WTC11 (cell line): ENCODE results near the gene FER. TPM values are rescaled to one million over a fixed set of nuclear protein-coding genes. Genes with fewer than 3 reads are reported as not detected.

ENCODE experiments used
- ATAC-seq: fragments of 200-7000 bp; cut with Tn5 transposase; 2 replicates; pipeline ENCODE4 v1.10.0; 2021; ENCODE audit warnings: mild to moderate bottlenecking, moderate library complexity
- CTCF ChIA-PET: fragments of 300-600 bp; sonication (Branson Sonifier 250); formaldehyde crosslinking; loops from one replicate; lab custom pipeline; 2021; ENCODE audit warnings: antibody characterized with exemption; lab: Charles Lee
- POLR2A ChIA-PET: fragments of 350-600 bp; sonication (Branson Sonifier 250); formaldehyde crosslinking; loops from one replicate; lab custom pipeline; 2021; ENCODE audit warnings: antibody characterized with exemption; lab: Charles Lee
- DNase-seq: peaks from one replicate; pipeline ENCODE4 v3.0.0; 2021; ENCODE audit warnings: low spot score
- H3K27ac Mint-ChIP-seq: 2 replicates; pipeline ENCODE4 v1.8.0; 2021; ENCODE audit warnings: mixed read lengths
- H3K27me3 Mint-ChIP-seq: 2 replicates; pipeline ENCODE4 v1.8.0; 2021; ENCODE audit warnings: low read depth, mild to moderate bottlenecking, moderate library complexity, mixed read lengths
- H3K36me3 Mint-ChIP-seq: 2 replicates; pipeline ENCODE4 v1.8.0; 2021; ENCODE audit warnings: mixed read lengths
- H3K4me1 Mint-ChIP-seq: 2 replicates; pipeline ENCODE4 v1.8.0; 2022; ENCODE audit warnings: mixed read lengths
- H3K4me3 Mint-ChIP-seq: 2 replicates; pipeline ENCODE4 v1.8.0; 2021; ENCODE audit warnings: mild to moderate bottlenecking, moderate library complexity, mixed read lengths
- H3K9me3 Mint-ChIP-seq: 2 replicates; pipeline ENCODE4 v1.8.0; 2021; ENCODE audit warnings: mixed read lengths
- ATF2 ChIP-seq: sonication (generic); formaldehyde crosslinking; IDR thresholded peaks from 2 replicates; pipeline ENCODE4 v1.8.1; 2022; ENCODE audit warnings: low read depth, missing genetic modification reagents, borderline replicate concordance
- ATF3 ChIP-seq: sonication (generic); formaldehyde crosslinking; conservative IDR thresholded peaks from 2 replicates; pipeline ENCODE4 v1.8.1; 2022; ENCODE audit warnings: mild to moderate bottlenecking, missing genetic modification reagents
- CBFB ChIP-seq: sonication (generic); formaldehyde crosslinking; IDR thresholded peaks from 2 replicates; pipeline ENCODE4 v1.8.1; 2022; ENCODE audit warnings: mild to moderate bottlenecking, low read depth, missing genetic modification reagents
- CREM ChIP-seq: sonication (generic); formaldehyde crosslinking; IDR thresholded peaks from 2 replicates; pipeline ENCODE4 v1.8.1; 2022; ENCODE audit warnings: mild to moderate bottlenecking, missing genetic modification reagents, moderate library complexity
- E2F5 ChIP-seq: sonication (generic); formaldehyde crosslinking; IDR thresholded peaks from 2 replicates; pipeline ENCODE4 v1.8.1; 2022; ENCODE audit warnings: mild to moderate bottlenecking, moderate library complexity, missing genetic modification reagents
- ELF4 ChIP-seq: sonication (generic); formaldehyde crosslinking; IDR thresholded peaks from 2 replicates; pipeline ENCODE4 v1.8.1; 2022; ENCODE audit warnings: low read depth, mild to moderate bottlenecking, moderate library complexity, missing genetic modification reagents
- EMX1 ChIP-seq: fragments of 250-450 bp; sonication (Bioruptor Pico); IDR thresholded peaks from 2 replicates; pipeline ENCODE4 v1.8.0; 2021; ENCODE audit warnings: mild to moderate bottlenecking
- ETV6 ChIP-seq: sonication (generic); formaldehyde crosslinking; IDR thresholded peaks from 2 replicates; pipeline ENCODE4 v1.8.1; 2022; ENCODE audit warnings: mild to moderate bottlenecking, missing genetic modification reagents
- FOXK1 ChIP-seq: sonication (generic); formaldehyde crosslinking; IDR thresholded peaks from 2 replicates; pipeline ENCODE4 v1.8.0; 2022; ENCODE audit warnings: mild to moderate bottlenecking, moderate library complexity, missing genetic modification reagents
- GRHL2 ChIP-seq: fragments of 250-450 bp; sonication (Bioruptor Pico); IDR thresholded peaks from 2 replicates; pipeline ENCODE4 v1.8.0; 2022; ENCODE audit warnings: mild to moderate bottlenecking, moderate library complexity; ENCODE audit not compliant: insufficient replicate concordance, severe bottlenecking
- JUN ChIP-seq: sonication (generic); formaldehyde crosslinking; IDR thresholded peaks from 2 replicates; pipeline ENCODE4 v1.8.0; 2023; ENCODE audit warnings: mild to moderate bottlenecking, missing genetic modification reagents
- MAX ChIP-seq: sonication (generic); formaldehyde crosslinking; IDR thresholded peaks from 2 replicates; pipeline ENCODE4 v1.8.0; 2022; ENCODE audit warnings: mild to moderate bottlenecking, missing genetic modification reagents
- NFYB ChIP-seq: sonication (generic); formaldehyde crosslinking; conservative IDR thresholded peaks from 2 replicates; pipeline ENCODE4 v1.8.0; 2022; ENCODE audit warnings: low read depth, missing genetic modification reagents
- NR2C2 ChIP-seq: sonication (generic); formaldehyde crosslinking; IDR thresholded peaks from 2 replicates; pipeline ENCODE4 v1.8.0; 2022; ENCODE audit warnings: mild to moderate bottlenecking, missing genetic modification reagents
- NR3C1 ChIP-seq: sonication (generic); formaldehyde crosslinking; conservative IDR thresholded peaks from 2 replicates; pipeline ENCODE4 v1.8.1; 2023; ENCODE audit warnings: low read depth, mild to moderate bottlenecking, missing genetic modification reagents
- OVOL2 ChIP-seq: fragments of 250-450 bp; sonication (Bioruptor Pico); IDR thresholded peaks from 2 replicates; pipeline ENCODE4 v1.9.0; 2021; ENCODE audit warnings: mild to moderate bottlenecking, borderline replicate concordance
- RELA ChIP-seq: sonication (generic); formaldehyde crosslinking; IDR thresholded peaks from 2 replicates; pipeline ENCODE4 v1.8.1; 2022; ENCODE audit warnings: missing genetic modification reagents, mild to moderate bottlenecking, borderline replicate concordance
- SMAD3 ChIP-seq: sonication (generic); formaldehyde crosslinking; IDR thresholded peaks from 2 replicates; pipeline ENCODE4 v1.8.0; 2022; ENCODE audit warnings: missing genetic modification reagents, mild to moderate bottlenecking, borderline replicate concordance
- SP1 ChIP-seq: sonication (generic); formaldehyde crosslinking; conservative IDR thresholded peaks from 2 replicates; pipeline ENCODE4 v1.8.1; 2022; ENCODE audit warnings: missing genetic modification reagents
- TEAD4 ChIP-seq: sonication (generic); formaldehyde crosslinking; IDR thresholded peaks from 2 replicates; pipeline ENCODE4 v1.8.0; 2022; ENCODE audit warnings: mild to moderate bottlenecking, missing genetic modification reagents
- USF1 ChIP-seq: sonication (generic); formaldehyde crosslinking; IDR thresholded peaks from 2 replicates; pipeline ENCODE4 v1.8.0; 2022; ENCODE audit warnings: mild to moderate bottlenecking, missing genetic modification reagents
- ZNF219 ChIP-seq: sonication (generic); formaldehyde crosslinking; IDR thresholded peaks from 2 replicates; pipeline ENCODE4 v1.8.0; 2023; ENCODE audit warnings: missing genetic modification reagents, mild to moderate bottlenecking, borderline replicate concordance
- ZNF281 ChIP-seq: sonication (generic); formaldehyde crosslinking; IDR thresholded peaks from 2 replicates; pipeline ENCODE4 v1.8.0; 2023; ENCODE audit warnings: mild to moderate bottlenecking, missing genetic modification reagents
- ZNF512 ChIP-seq: sonication (generic); formaldehyde crosslinking; IDR thresholded peaks from 2 replicates; pipeline ENCODE4 v1.8.1; 2022; ENCODE audit warnings: missing genetic modification reagents, borderline replicate concordance
- ZNF671 ChIP-seq: fragments of 250-450 bp; sonication (Bioruptor Pico); IDR thresholded peaks from 2 replicates; pipeline ENCODE4 v1.8.0; 2021; ENCODE audit warnings: mild to moderate bottlenecking
- total RNA-seq: library from RNA; stranded (reverse); gene quantifications from 3 replicates; pipeline ENCODE4 v1.2.3, GENCODE V29; 2021

FER gene
- total RNA-seq, 1 experiment from 2014 or later = 13.8 TPM

- TF ChIP-seq E2F5 (CRISPR knock-in tag) (no peak), NR3C1 (CRISPR knock-in tag) (no peak)
- TF ChIP-seq, all 79 proteins: peak for 0
These were observed 452.3 kb downstream of the FER start (continued) for GRCh38 chr5:109199799-109200620.

GRCh38 chr5:109215040-109215439 lies 467.3 kb downstream of the FER start:
- Mint-ChIP-seq H3K4me1 (no peaks in the 10 kb centered on the region), H3K27me3 (no peaks in the 10 kb centered on the region), H3K9me3 (peaks cover 61% of the 10 kb centered on the region), H3K36me3 (peaks cover 30% of the 10 kb centered on the region), H3K4me3 (no peak overlapping the region), H3K27ac (no peak overlapping the region)
- DNase-seq (no peak), ATAC-seq (no peak)
- ChIA-PET POLR2A (interaction anchor here (0.7 kb wide), 1 partner anchor 912 kb away, joined by 3 read pairs; no protein-coding TSS in a partner anchor), CTCF (no interaction called here)
- TF ChIP-seq ETV6 (CRISPR knock-in tag) (no peak), GRHL2 (no peak), SP1 (no peak), USF1 (CRISPR knock-in tag) (no peak), ATF3 (CRISPR knock-in tag) (no peak), OVOL2 (CRISPR knock-in tag) (no peak), CREM (CRISPR knock-in tag) (no peak), JUN (CRISPR knock-in tag) (no peak), EMX1 (CRISPR knock-in tag) (no peak), ELF4 (CRISPR knock-in tag) (no peak), MAX (CRISPR knock-in tag) (no peak), ZNF219 (CRISPR knock-in tag) (no peak), CBFB (CRISPR knock-in tag) (no peak), SMAD3 (CRISPR knock-in tag) (no peak), RELA (CRISPR knock-in tag) (no peak), TEAD4 (CRISPR knock-in tag) (no peak), FOXK1 (CRISPR knock-in tag) (no peak), NR2C2 (CRISPR knock-in tag) (no peak)

GRCh38 chr5:109218818-109219217 lies 471.1 kb downstream of the FER start:
- Mint-ChIP-seq H3K27me3 (no peaks in the 10 kb centered on the region), H3K4me1 (no peaks in the 10 kb centered on the region), H3K27ac (no peak overlapping the region), H3K4me3 (no peak overlapping the region), H3K9me3 (peaks cover 69% of the 10 kb centered on the region), H3K36me3 (peaks cover 31% of the 10 kb centered on the region)
- CTCF ChIA-PET = no interaction called here
- TF ChIP-seq NFYB (CRISPR knock-in tag) (no peak), ZNF281 (CRISPR knock-in tag) (no peak), ATF2 (no peak), ZNF512 (CRISPR knock-in tag) (no peak), ZNF671 (CRISPR knock-in tag) (no peak)
- DNase-seq (no peak), ATAC-seq (no peak)
- POLR2A ChIA-PET = no interaction called here
